SK-N-MC (cell line): ENCODE results near the gene ZBTB21.

Experiments used
- EZH2 ChIP-seq: fragments of 200-600 bp; sonication (generic); IDR thresholded peaks from one replicate; pipeline ENCODE4 v1.6.1; 2017; ENCODE audit warnings: antibody characterized with exemption
- POLR2AphosphoS5 ChIP-seq: IDR thresholded peaks from 2 replicates; pipeline ENCODE4 v1.6.1; 2012; ENCODE audit warnings: mild to moderate bottlenecking, low read depth, low read length, borderline replicate concordance

DNA sequence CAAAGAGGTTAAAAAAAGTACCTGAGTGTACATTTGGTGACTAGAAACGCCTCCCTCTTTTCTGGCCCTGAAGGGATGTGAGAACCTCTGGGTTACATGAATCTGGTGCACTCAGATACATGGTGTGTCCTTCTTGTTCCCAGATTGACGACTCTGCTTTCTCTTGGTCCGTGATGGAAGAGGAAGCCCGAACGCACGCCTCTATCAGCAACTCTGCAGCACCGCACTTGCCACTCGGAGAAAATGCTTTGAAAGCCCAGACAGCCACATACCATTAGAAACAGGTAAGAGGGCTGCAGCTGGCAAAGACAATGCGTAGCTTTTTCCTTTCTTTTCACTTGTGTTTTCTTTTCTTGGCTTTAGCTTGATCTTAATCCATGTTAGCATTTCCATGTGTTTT lies 21.1 kb upstream of the ZBTB21 start:
- TF ChIP-seq EZH2 (no peak), POLR2AphosphoS5 (no peak)
